HepG2 (cell line): ENCODE results near the gene PTPRD. TPM values are rescaled to one million over a fixed set of nuclear protein-coding genes. Genes with fewer than 3 reads are reported as not detected.

ENCODE experiments used
- ATAC-seq: fragments of 200-7000 bp; cut with Tn5 transposase; 3 replicates; pipeline ENCODE4 v1.9.1; 2020; ENCODE audit warnings: mild to moderate bottlenecking, moderate library complexity
- BruUV-seq: library from RNA; stranded (reverse); fragments of 400-500 nt; replicated peaks from 2 replicates; lab custom pipeline; 2021; lab: Mats Ljungman, UMichigan
- CTCF ChIA-PET: fragments of 300-600 bp; formaldehyde crosslinking; extraction: SDS; loops from one replicate; lab custom pipeline; 2021; ENCODE audit warnings: low total read pairs, inconsistent platforms, low intra/inter-chr PET ratio; lab: Yijun Ruan, JAX
- POLR2A ChIA-PET: fragments of 350-600 bp; sonication (Branson Sonifier 250); formaldehyde crosslinking; loops from one replicate; lab custom pipeline; 2020; ENCODE audit warnings: antibody characterized with exemption, inconsistent platforms; lab: Yijun Ruan, JAX
- DNase-seq: peaks from one replicate; pipeline ENCODE4 v3.0.0-alpha.2; 2015; ENCODE audit warnings: low spot score
- FAIRE-seq: peaks from 3 replicates; lab custom pipeline; 2011; peaks lifted over from hg19 to GRCh38; lab: Jason Lieb, UNC
- H2AFZ ChIP-seq: one replicate; pipeline ENCODE4 v1.6.1; 2011; ENCODE audit warnings: low read length, inconsistent platforms
- H3K27ac ChIP-seq: fragments of 300-600 bp; 3 replicates; pipeline ENCODE4 v1.8.0; 2011; ENCODE audit warnings: mixed run types, mild to moderate bottlenecking, mixed read lengths, low read length, inconsistent platforms; ENCODE audit not compliant: insufficient read depth; ENCODE audit errors: extremely low read length
- H3K27me3 ChIP-seq, 2 experiments: fragments of 200-600 bp in 1 of 2; 2 replicates in 1 of 2; 3 replicates in 1 of 2; pipeline versions ENCODE4 v1.6.0 to v1.8.0; 2011; ENCODE audit warnings: low read length in 2 of 2, mild to moderate bottlenecking in 2 of 2, moderate library complexity in 2 of 2, inconsistent platforms in 1 of 2; ENCODE audit not compliant: insufficient read depth in 2 of 2, control insufficient read depth in 1 of 2
- H3K36me3 ChIP-seq, 2 experiments: fragments of 200-600 bp in 1 of 2; replicated peaks in 1 of 2; 2 replicates in 1 of 2; 3 replicates in 1 of 2; pipeline versions ENCODE4 v1.5.1 to v1.8.0; 2011; ENCODE audit warnings: low read length in 2 of 2, inconsistent platforms in 1 of 2; ENCODE audit not compliant: insufficient read depth in 2 of 2, control insufficient read depth in 1 of 2
- H3K4me1 ChIP-seq: 2 replicates; pipeline ENCODE4 v1.5.1; 2012; ENCODE audit warnings: low read length, inconsistent platforms; ENCODE audit not compliant: insufficient read depth
- H3K4me2 ChIP-seq: 2 replicates; pipeline ENCODE4 v1.6.0; 2011; ENCODE audit warnings: low read depth, low read length, inconsistent platforms
- H3K4me3 ChIP-seq, 3 experiments: fragments of 200-600 bp in 1 of 3; sonication (generic), shearing (Covaris generic) in 1 of 3; replicated peaks in 1 of 3; 2 replicates each; pipeline ENCODE4 v1.5.1; 2011 to 2016; ENCODE audit warnings: low read length in 3 of 3, inconsistent platforms in 2 of 3, low read depth in 2 of 3, mild to moderate bottlenecking in 2 of 3, control low read depth in 1 of 3, mixed read lengths in 1 of 3; ENCODE audit not compliant: insufficient read depth in 1 of 3
- H3K79me2 ChIP-seq: one replicate; pipeline ENCODE4 v1.6.1; 2011; ENCODE audit warnings: low read length, inconsistent platforms; ENCODE audit not compliant: insufficient read depth
- H3K9ac ChIP-seq: 2 replicates; pipeline ENCODE4 v1.6.0; 2011; ENCODE audit warnings: mild to moderate bottlenecking, low read depth, low read length, inconsistent platforms; ENCODE audit not compliant: insufficient read depth
- H3K9me3 ChIP-seq: 2 replicates; pipeline ENCODE4 v1.5.1; 2012; ENCODE audit warnings: mild to moderate bottlenecking, low read length
- H4K20me1 ChIP-seq: 2 replicates; pipeline ENCODE4 v1.6.0; 2011; ENCODE audit warnings: inconsistent platforms, mild to moderate bottlenecking, low read length, moderate library complexity; ENCODE audit not compliant: insufficient read depth
- FOXA3 ChIP-seq: IDR thresholded peaks from 2 replicates; pipeline ENCODE4 v1.6.1; 2016; ENCODE audit warnings: missing genetic modification reagents, missing compliant biosample characterization
- HIVEP1 ChIP-seq: sonication (generic); formaldehyde crosslinking; IDR thresholded peaks from 2 replicates; pipeline ENCODE4 v1.4.0; 2020; ENCODE audit warnings: mild to moderate bottlenecking, missing genetic modification reagents
- HNRNPLL ChIP-seq: fragments of 200-400 bp; formaldehyde crosslinking; IDR thresholded peaks from 2 replicates; pipeline ENCODE4 v1.6.1; 2017; ENCODE audit warnings: mild to moderate bottlenecking, low read depth, low read length; ENCODE audit not compliant: poor library complexity, severe bottlenecking
- IRF2 ChIP-seq: IDR thresholded peaks from 2 replicates; pipeline ENCODE4 v1.6.1; 2018; ENCODE audit warnings: missing genetic modification reagents, missing compliant biosample characterization
- MLXIP ChIP-seq: sonication (generic); formaldehyde crosslinking; IDR thresholded peaks from 2 replicates; pipeline ENCODE4 v1.9.0; 2021; ENCODE audit warnings: missing genetic modification reagents, borderline replicate concordance
- SMAD1 ChIP-seq: sonication (generic); formaldehyde crosslinking; IDR thresholded peaks from 2 replicates; pipeline ENCODE4 v1.4.0; 2020; ENCODE audit warnings: missing genetic modification reagents, low read depth, mild to moderate bottlenecking, borderline replicate concordance
- TCF12 ChIP-seq, 2 experiments: fragments of 450-650 bp in 1 of 2; sonication (generic) in 1 of 2; formaldehyde crosslinking in 1 of 2; IDR thresholded peaks; 2 replicates each; pipeline versions ENCODE4 v1.6.1 to v1.8.0; 2017 to 2022; ENCODE audit warnings: antibody characterized with exemption in 1 of 2, mild to moderate bottlenecking in 1 of 2, missing genetic modification reagents in 1 of 2, moderate library complexity in 1 of 2
- ZNF274 ChIP-seq: sonication (generic); formaldehyde crosslinking; IDR thresholded peaks from 2 replicates; pipeline ENCODE4 v1.5.1; 2020; ENCODE audit warnings: mild to moderate bottlenecking, missing genetic modification reagents
- ZNF460 ChIP-seq: sonication (generic); formaldehyde crosslinking; IDR thresholded peaks from 2 replicates; pipeline ENCODE4 v1.5.1; 2020; ENCODE audit warnings: missing genetic modification reagents, mild to moderate bottlenecking, borderline replicate concordance
- whole genome bisulfite sequencing: methylation state at CpG from one replicate; pipeline ENCODE4 v1.1.6; 2017; ENCODE audit warnings: low lambda C conversion rate; 5-methylcytosine and 5-hydroxymethylcytosine counted together
- in situ Hi-C: cut with HindIII; loops from 2 replicates; pipeline ENCODE4 v1.10.0; 2017; ENCODE audit warnings: low pct_unique_long_range_greater_than_20kb; ENCODE audit not compliant: extremely low pct_ligation_motif_present
- intact Hi-C: fragments of 100-400 bp; cut with micrococcal nuclease; formaldehyde crosslinking; loops from one replicate; pipeline ENCODE4 v1.10.0; 2022; ENCODE audit not compliant: unreplicated experiment
- polyA plus RNA-seq, 8 experiments: library from polyadenylated mRNA; depleted of rRNA in 3 of 8; stranded (reverse) in 7 of 8; unstranded in 1 of 8; fragments of >200 nt; fragmentation: Illumina TruSeq in 4 of 8; extraction: Trizol in 4 of 8; gene quantifications; 2 replicates each; pipeline versions ENCODE4 v1.2.1 to v1.2.3, GENCODE V29; 2011 to 2016; ENCODE audit warnings: low read depth in 4 of 8, missing spikeins in 1 of 8, mixed read lengths in 1 of 8; ENCODE audit not compliant: insufficient read depth in 1 of 8
- total RNA-seq, 5 experiments: library from RNA; depleted of rRNA; stranded (reverse); fragments of >200 nt; fragmentation: Illumina TruSeq; extraction: Trizol; gene quantifications; 2 replicates each; pipeline ENCODE4 v1.2.3, GENCODE V29; 2016; ENCODE audit warnings: low read depth in 1 of 5
- TF ChIP-seq, protein P1 (sequence below): IDR thresholded peaks from 2 replicates; pipeline ENCODE4 v1.6.1; 2016; ENCODE audit warnings: missing compliant biosample characterization, missing genetic modification reagents, borderline replicate concordance

The PTPRD gene
- total and polyA plus RNA-seq, 2 of the 13 experiments (the other 11 are each of a cell fraction or from before 2014, with no cell fraction given), result 0.05 TPM; not detected in 1

- 0% methylated on average over 2 of the region's 2 CpGs for whole genome bisulfite sequencing
- in situ Hi-C loops, result no loop called here
- H3K9me3 ChIP-seq, result peaks cover 13% of the 10 kb centered on the region
- H3K9ac ChIP-seq, result no peak overlapping the region
- H4K20me1 ChIP-seq, result no peaks in the 10 kb centered on the region
- no peak overlapping the region for H3K27ac ChIP-seq
- H3K4me2 ChIP-seq, result no peak overlapping the region
- DNase-seq, result no peak
- TF ChIP-seq TCF12 (IDR thresholded peaks at IDR 0.05), result no peak
- no peak for TF ChIP-seq TCF12 (CRISPR knock-in tag; IDR thresholded peaks at IDR 0.05)
- no peak for TF ChIP-seq HNRNPLL
- TF ChIP-seq ZNF274 (CRISPR knock-in tag), result no peak
- no peak for TF ChIP-seq MLXIP (CRISPR knock-in tag)
- no peak for TF ChIP-seq HIVEP1 (CRISPR knock-in tag)
- TF ChIP-seq, protein P1, sequence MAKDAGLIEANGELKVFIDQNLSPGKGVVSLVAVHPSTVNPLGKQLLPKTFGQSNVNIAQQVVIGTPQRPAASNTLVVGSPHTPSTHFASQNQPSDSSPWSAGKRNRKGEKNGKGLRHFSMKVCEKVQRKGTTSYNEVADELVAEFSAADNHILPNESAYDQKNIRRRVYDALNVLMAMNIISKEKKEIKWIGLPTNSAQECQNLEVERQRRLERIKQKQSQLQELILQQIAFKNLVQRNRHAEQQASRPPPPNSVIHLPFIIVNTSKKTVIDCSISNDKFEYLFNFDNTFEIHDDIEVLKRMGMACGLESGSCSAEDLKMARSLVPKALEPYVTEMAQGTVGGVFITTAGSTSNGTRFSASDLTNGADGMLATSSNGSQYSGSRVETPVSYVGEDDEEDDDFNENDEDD (CRISPR knock-in tag), result no peak
- no peak for TF ChIP-seq SMAD1 (CRISPR knock-in tag)
- no peak for TF ChIP-seq ZNF460 (CRISPR knock-in tag)
- TF ChIP-seq IRF2, result no peak
- no peak for TF ChIP-seq FOXA3
- BruUV-seq, result no TSS peak
- ATAC-seq, result no peak
- H3K79me2 ChIP-seq, result no peaks in the 10 kb centered on the region
- FAIRE-seq, result no peak
- ChIA-PET POLR2A (no interaction called here), CTCF (no interaction called here)
- H3K27me3 ChIP-seq, result no peaks in the 10 kb centered on the region
- H2AFZ ChIP-seq, result no peak overlapping the region
- intact Hi-C loops, result no loop called here
- H3K4me1 ChIP-seq, result no peaks in the 10 kb centered on the region
- H3K4me3 ChIP-seq, result no peak overlapping the region
- no peaks in the 10 kb centered on the region for H3K36me3 ChIP-seq
Measured at GRCh38 chr9:8536845-8537244, 2076.0 kb downstream of the PTPRD start.
